ENCODE measurements around the gene PI4K2A. TPM values are rescaled to one million over a fixed set of nuclear protein-coding genes. Genes with fewer than 3 reads are reported as not detected.

PI4K2A gene
- 10 to 100 TPM in 4 of 5 donors, 1 to 10 TPM in 1; 9.1 to 13.6 (median 10.5) TPM for total RNA-seq
- polyA plus RNA-seq, result 1 to 10 TPM; 4.2 to 8.8 (median 7.8) TPM
- long read RNA-seq, donor 1, full-length matches to known transcripts, result 1 of 1 reads
- long read RNA-seq, donor 1, partial matches to known transcripts, result 0 of 1 reads
- long read RNA-seq, donor 1, other reads (novel, unspliced or antisense), result 0 of 1 reads
- long read RNA-seq, donor 2, full-length matches to known transcripts, result 1 of 6 reads
- long read RNA-seq, donor 2, partial matches to known transcripts, result 0 of 6 reads
- long read RNA-seq, donor 2, other reads (novel, unspliced or antisense), result 5 of 6 reads
- long read RNA-seq, donor 3, full-length matches to known transcripts, result 1 of 1 reads
- long read RNA-seq, donor 3, partial matches to known transcripts, result 0 of 1 reads
- long read RNA-seq, donor 3, other reads (novel, unspliced or antisense), result 0 of 1 reads
- long read RNA-seq, donor 4, result 0 reads
- long read RNA-seq, donor 5, full-length matches to known transcripts, result 1 of 8 reads
- long read RNA-seq, donor 5, partial matches to known transcripts, result 7 of 8 reads
- long read RNA-seq, donor 5, other reads (novel, unspliced or antisense), result 0 of 8 reads
- long read RNA-seq, donor 6, full-length matches to known transcripts, result 3 of 3 reads
- long read RNA-seq, donor 6, partial matches to known transcripts, result 0 of 3 reads
- long read RNA-seq, donor 6, other reads (novel, unspliced or antisense), result 0 of 3 reads
- long read RNA-seq, donor 7, full-length matches to known transcripts, result 3 of 3 reads
- long read RNA-seq, donor 7, partial matches to known transcripts, result 0 of 3 reads
- long read RNA-seq, donor 7, other reads (novel, unspliced or antisense), result 0 of 3 reads
- long read RNA-seq, donor 8, full-length matches to known transcripts, result 2 of 2 reads
- long read RNA-seq, donor 8, partial matches to known transcripts, result 0 of 2 reads
- long read RNA-seq, donor 8, other reads (novel, unspliced or antisense), result 0 of 2 reads
- long read RNA-seq, donor 9, full-length matches to known transcripts, result 1 of 1 reads
- long read RNA-seq, donor 9, partial matches to known transcripts, result 0 of 1 reads
- long read RNA-seq, donor 9, other reads (novel, unspliced or antisense), result 0 of 1 reads
- long read RNA-seq, donor 10, result 0 reads

DNA sequence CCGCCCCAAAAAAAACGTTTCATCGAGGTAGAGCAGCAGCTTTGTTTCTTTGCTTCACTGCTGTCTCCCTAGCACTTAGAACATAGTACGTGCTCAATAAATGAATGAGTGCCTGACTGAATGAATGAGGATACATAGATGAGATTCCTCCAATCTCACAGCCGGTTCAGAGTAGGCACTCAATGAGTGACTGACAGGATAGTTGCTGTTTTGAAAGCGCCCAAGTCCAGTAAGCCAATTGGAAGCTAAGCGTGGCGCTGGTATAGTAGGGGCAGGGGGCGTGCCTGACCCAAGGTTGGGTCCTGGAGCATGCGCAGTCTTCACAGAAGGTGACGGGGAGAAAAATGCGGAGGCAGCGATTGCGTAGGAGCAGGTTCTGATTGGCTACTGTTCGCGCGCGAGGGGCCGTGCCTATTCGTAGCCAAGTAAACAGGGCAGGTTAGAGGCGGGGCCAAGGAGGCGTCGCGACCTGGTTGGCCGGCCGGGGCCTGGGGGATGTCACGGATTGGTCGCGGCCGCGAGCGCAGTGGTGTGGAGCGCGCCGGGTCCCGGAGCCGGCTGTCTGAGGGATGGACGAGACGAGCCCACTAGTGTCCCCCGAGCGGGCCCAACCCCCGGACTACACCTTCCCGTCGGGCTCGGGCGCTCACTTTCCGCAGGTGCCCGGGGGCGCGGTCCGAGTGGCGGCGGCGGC lies at the start of gene PI4K2A:
Gene PI4K2A (plus strand): TSS at position 498 of the 694 bp plus-strand sequence. CDS start 72 bp downstream, at position 570.
- Histone ChIP-seq H3K4me3 (peak within 1 kb of the TSS; percentile 73 to 94 (median 89)), H3K27me3 (no peaks in the 10 kb centered on the region), H3K9me3 (no peaks in the 10 kb centered on the region), H3K27ac (peak within 1 kb of the TSS; percentile 82 to 95 (median 89)), H3K36me3 (peaks cover 0 to 18% (median 13%) of the 10 kb centered on the region in 4 donors), H3K4me1 (peaks cover 15 to 34% (median 23%) of the 10 kb centered on the region in 4 donors)
- peak; percentile 99 to 100 for DNase-seq
- WGBS, 5 donors, result 2 to 5% (median 3%) methylated on average over 21 to 54 of the region's 54 CpGs
- intact Hi-C loops (cut with DNase I; ENCODE audit: low total_unique reads), result no loop called here
- TF ChIP-seq POLR2A (IDR thresholded peaks at IDR 0.05) (no peak), POLR2AphosphoS5 (IDR thresholded peaks at IDR 0.05) (peak; percentile 62 to 82 (median 81)), EP300 (IDR thresholded peaks at IDR 0.05) (no peak)
- TF ChIP-seq, protein P1, sequence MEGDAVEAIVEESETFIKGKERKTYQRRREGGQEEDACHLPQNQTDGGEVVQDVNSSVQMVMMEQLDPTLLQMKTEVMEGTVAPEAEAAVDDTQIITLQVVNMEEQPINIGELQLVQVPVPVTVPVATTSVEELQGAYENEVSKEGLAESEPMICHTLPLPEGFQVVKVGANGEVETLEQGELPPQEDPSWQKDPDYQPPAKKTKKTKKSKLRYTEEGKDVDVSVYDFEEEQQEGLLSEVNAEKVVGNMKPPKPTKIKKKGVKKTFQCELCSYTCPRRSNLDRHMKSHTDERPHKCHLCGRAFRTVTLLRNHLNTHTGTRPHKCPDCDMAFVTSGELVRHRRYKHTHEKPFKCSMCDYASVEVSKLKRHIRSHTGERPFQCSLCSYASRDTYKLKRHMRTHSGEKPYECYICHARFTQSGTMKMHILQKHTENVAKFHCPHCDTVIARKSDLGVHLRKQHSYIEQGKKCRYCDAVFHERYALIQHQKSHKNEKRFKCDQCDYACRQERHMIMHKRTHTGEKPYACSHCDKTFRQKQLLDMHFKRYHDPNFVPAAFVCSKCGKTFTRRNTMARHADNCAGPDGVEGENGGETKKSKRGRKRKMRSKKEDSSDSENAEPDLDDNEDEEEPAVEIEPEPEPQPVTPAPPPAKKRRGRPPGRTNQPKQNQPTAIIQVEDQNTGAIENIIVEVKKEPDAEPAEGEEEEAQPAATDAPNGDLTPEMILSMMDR (IDR thresholded peaks at IDR 0.05), result peak in 1 of 7 experiments; percentile 12

DNA sequence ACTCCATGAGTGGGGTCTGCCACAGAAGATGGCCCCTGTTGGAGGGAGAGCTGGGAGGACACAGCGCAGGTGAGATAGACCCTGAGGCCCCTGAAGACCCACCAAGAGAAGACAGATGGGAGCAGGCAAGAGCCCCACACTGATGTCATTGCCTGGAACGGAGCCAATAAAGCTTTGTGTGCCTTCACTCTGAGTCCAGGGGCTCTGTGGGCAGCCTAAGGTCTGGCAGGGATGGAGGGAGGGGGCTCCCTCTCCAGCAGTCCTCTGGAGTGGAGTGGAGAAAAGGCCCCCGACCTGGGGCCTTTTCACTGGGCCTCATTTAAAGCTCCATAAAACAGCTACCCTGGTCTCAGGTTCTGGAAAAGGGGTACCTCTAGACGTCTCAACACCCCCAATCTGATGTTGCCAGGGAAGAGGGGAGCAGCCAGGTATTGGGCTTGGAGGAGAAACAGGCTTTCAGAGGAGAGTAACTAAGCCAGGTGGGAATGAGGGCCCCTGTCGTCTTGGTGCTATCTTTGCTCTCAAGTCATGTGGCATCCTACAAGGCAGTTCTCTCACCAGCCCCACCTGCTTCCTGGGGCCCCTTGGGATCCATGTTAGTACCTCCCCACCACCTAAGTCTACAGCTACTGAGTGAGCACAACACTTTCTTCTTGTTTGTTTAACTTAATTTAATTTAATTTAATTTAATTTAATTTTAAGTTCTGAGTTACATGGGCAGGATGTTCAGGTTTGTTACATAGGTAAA lies 49.5 kb upstream of the PI4K2A start:
- Histone ChIP-seq H3K9me3 (no peaks in the 10 kb centered on the region), H3K27me3 (no peaks in the 10 kb centered on the region), H3K4me1 (peaks cover 0 to 8% (median 2%) of the 10 kb centered on the region in 4 donors), H3K27ac (no peak overlapping the region), H3K4me3 (no peak overlapping the region), H3K36me3 (no peaks in the 10 kb centered on the region)
- intact Hi-C loops (cut with DNase I; ENCODE audit: low total_unique reads), result no loop called here
- WGBS, 5 donors, result 63 to 72% (median 66%) methylated on average over 4 to 5 of the region's 5 CpGs
- DNase-seq, result no peak
- TF ChIP-seq, protein P1 (IDR thresholded peaks at IDR 0.05), result no peak
- TF ChIP-seq POLR2A (IDR thresholded peaks at IDR 0.05) (no peak), POLR2AphosphoS5 (IDR thresholded peaks at IDR 0.05) (no peak), EP300 (IDR thresholded peaks at IDR 0.05) (no peak)

DNA sequence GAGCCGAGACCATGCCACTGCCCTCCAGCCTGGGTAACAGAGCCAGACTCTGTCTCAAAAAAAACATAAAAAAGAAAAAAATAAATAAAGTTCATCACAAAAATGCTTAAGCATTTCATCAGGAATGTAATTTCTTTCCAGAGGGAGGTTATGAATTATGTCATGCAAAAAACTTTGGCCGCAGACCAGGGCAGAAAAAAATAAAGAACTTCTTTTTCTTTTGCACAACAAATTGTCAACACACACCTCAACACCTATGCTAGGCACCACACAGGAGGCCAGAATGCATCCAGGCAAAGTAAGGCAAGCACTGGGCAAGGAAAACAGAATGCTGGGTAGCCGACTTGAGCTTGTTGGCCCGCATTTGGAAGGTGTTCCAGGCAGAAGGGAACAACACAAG lies 47.0 kb upstream of the PI4K2A start:
- WGBS, 5 donors, result 75 to 90% (median 86%) methylated on average over 4 of the region's 4 CpGs
- intact Hi-C loops (cut with DNase I; ENCODE audit: low total_unique reads), result no loop called here
- H3K27ac ChIP-seq, result no peak overlapping the region

More for the DNA sequence above, 47.0 kb upstream of the PI4K2A start:
- H3K9me3 ChIP-seq, result no peaks in the 10 kb centered on the region
- H3K27me3 ChIP-seq, result no peaks in the 10 kb centered on the region
- TF ChIP-seq EP300 (IDR thresholded peaks at IDR 0.05) (no peak), POLR2A (IDR thresholded peaks at IDR 0.05) (no peak), POLR2AphosphoS5 (IDR thresholded peaks at IDR 0.05) (no peak)
- TF ChIP-seq, protein P1 (IDR thresholded peaks at IDR 0.05), result no peak
- H3K4me1 ChIP-seq, result peaks cover 3 to 19% (median 11%) of the 10 kb centered on the region in 4 donors
- DNase-seq, result no peak
- no peak overlapping the region for H3K4me3 ChIP-seq
- no peaks in the 10 kb centered on the region for H3K36me3 ChIP-seq

Measured in stomach (tissue), 19 donors.